GM11168 (cell line): ENCODE data around the gene KCTD19.
"Not testable (repeated sequence)": the region's sequence is repeated elsewhere in the genome, so short reads cannot be mapped to it uniquely, and the experiment has no call there.

Experiments
- in situ Hi-C: fragments of 300-500 bp; cut with MboI; formaldehyde crosslinking; loops from one replicate; pipeline ENCODE4 v1.12.0; 2022; ENCODE audit warnings: low sequenced_read_pairs; ENCODE audit not compliant: unreplicated experiment

The KCTD19 gene

GRCh38 chr16:67326472-67327309 lies at the start of gene KCTD19, which contains the start of gene LRRC36:
Gene KCTD19 (minus strand): TSS chr16:67326741. CDS start chr16:67326707, 34 bp downstream.
Gene LRRC36 (plus strand): TSS chr16:67326815. CDS start chr16:67326863, 48 bp downstream.
- in situ Hi-C loops, result no loop called here

GRCh38 chr16:67376012-67376411 lies 49.5 kb upstream of the KCTD19 start:
- in situ Hi-C loops, result not testable (repeated sequence)

GRCh38 chr16:67372664-67373063 lies 46.1 kb upstream of the KCTD19 start:
- in situ Hi-C loops, result no loop called here

- in situ Hi-C loops, result no loop called here
These were observed 44.1 kb upstream of the KCTD19 start for GRCh38 chr16:67370661-67371060.

GRCh38 chr16:67364600-67365235 lies 38.2 kb upstream of the KCTD19 start:
- in situ Hi-C loops, result no loop called here

- in situ Hi-C loops, result no loop called here
These were observed 34.5 kb upstream of the KCTD19 start for GRCh38 chr16:67361038-67361437.

- in situ Hi-C loops, result not testable (repeated sequence)
These were observed 33.2 kb upstream of the KCTD19 start for GRCh38 chr16:67359540-67360269.

GRCh38 chr16:67357561-67357960 lies 31.0 kb upstream of the KCTD19 start:
- in situ Hi-C loops, result no loop called here

GRCh38 chr16:67356396-67356795 lies 29.9 kb upstream of the KCTD19 start:
- in situ Hi-C loops, result no loop called here

- in situ Hi-C loops, result not testable (repeated sequence)
These were observed 25.9 kb upstream of the KCTD19 start for GRCh38 chr16:67352463-67352862.

- in situ Hi-C loops, result no loop called here
These were observed 23.8 kb upstream of the KCTD19 start for GRCh38 chr16:67350324-67350723.

GRCh38 chr16:67349172-67349571 lies 22.6 kb upstream of the KCTD19 start:
- in situ Hi-C loops, result no loop called here

GRCh38 chr16:67346341-67346740 lies 19.8 kb upstream of the KCTD19 start:
- in situ Hi-C loops, result no loop called here

- in situ Hi-C loops, result no loop called here
These were observed 18.9 kb upstream of the KCTD19 start for GRCh38 chr16:67345401-67345800.

- in situ Hi-C loops, result no loop called here
These were observed 16.1 kb upstream of the KCTD19 start for GRCh38 chr16:67342616-67343015.

- in situ Hi-C loops, result no loop called here
These were observed 14.7 kb upstream of the KCTD19 start for GRCh38 chr16:67341250-67341649.

GRCh38 chr16:67339453-67339852 lies 12.9 kb upstream of the KCTD19 start:
- in situ Hi-C loops, result no loop called here

GRCh38 chr16:67336648-67337047 lies 10.1 kb upstream of the KCTD19 start:
- in situ Hi-C loops, result no loop called here

- in situ Hi-C loops, result no loop called here
These were observed 9.6 kb upstream of the KCTD19 start for GRCh38 chr16:67336116-67336515.

- in situ Hi-C loops, result no loop called here
These were observed 6.8 kb upstream of the KCTD19 start for GRCh38 chr16:67333315-67333714.

GRCh38 chr16:67329901-67330300 lies 3.4 kb upstream of the KCTD19 start:
- in situ Hi-C loops, result no loop called here
